SK-N-SH treated with all-trans-retinoic acid at 6 μM for 48 hours (cell line): ENCODE data around the gene FAM237A.

ENCODE experiments used
- ARNTL ChIP-seq: fragments of 450-650 bp; formaldehyde crosslinking; IDR thresholded peaks from 2 replicates; pipeline ENCODE4 v1.5.0; 2020; ENCODE audit warnings: low read depth, mild to moderate bottlenecking, moderate library complexity, borderline replicate concordance
- CREB5 ChIP-seq: fragments of 250-450 bp; sonication (Bioruptor Pico); IDR thresholded peaks from 2 replicates; pipeline ENCODE4 v1.5.1; 2020; ENCODE audit warnings: low read depth, mild to moderate bottlenecking, moderate library complexity
- OSR1 ChIP-seq: fragments of 250-450 bp; sonication (Bioruptor Pico); IDR thresholded peaks from 2 replicates; pipeline ENCODE4 v1.8.0; 2022; ENCODE audit warnings: moderate library complexity, mild to moderate bottlenecking, inconsistent platforms
- ZC3H10 ChIP-seq: fragments of 250-450 bp; sonication (Bioruptor Pico); IDR thresholded peaks from 2 replicates; pipeline ENCODE4 v1.5.1; 2021; ENCODE audit warnings: mild to moderate bottlenecking, moderate library complexity
- ZFP3 ChIP-seq: fragments of 250-450 bp; sonication (Bioruptor Pico); IDR thresholded peaks from 2 replicates; pipeline ENCODE4 v1.5.0; 2020; ENCODE audit warnings: mild to moderate bottlenecking, moderate library complexity
- ZFP30 ChIP-seq: fragments of 450-650 bp; formaldehyde crosslinking; IDR thresholded peaks from 2 replicates; pipeline ENCODE4 v1.5.0; 2022; ENCODE audit warnings: mild to moderate bottlenecking, moderate library complexity
- ZNF70 ChIP-seq: fragments of 450-650 bp; formaldehyde crosslinking; IDR thresholded peaks from 2 replicates; pipeline ENCODE4 v1.5.0; 2020; ENCODE audit warnings: mild to moderate bottlenecking, moderate library complexity

GRCh38 chr2:206665251-206665650, 23.0 kb downstream of the FAM237A start:
- no peak for TF ChIP-seq CREB5 (CRISPR knock-in tag)
- no peak for TF ChIP-seq ZFP3 (CRISPR knock-in tag)
- TF ChIP-seq ZNF70 (CRISPR knock-in tag): no peak
- TF ChIP-seq OSR1: no peak
- no peak for TF ChIP-seq ZFP30
- no peak for TF ChIP-seq ZC3H10
- TF ChIP-seq ARNTL (CRISPR knock-in tag): no peak
